Heart right ventricle (tissue), 16 donors: ENCODE data around the gene ESYT2. TPM values are rescaled to one million over a fixed set of nuclear protein-coding genes. Genes with fewer than 3 reads are reported as not detected.

Experiments
- ATAC-seq, 8 donors: fragments of 200-7000 bp; cut with Tn5 transposase; one replicate each; pipeline ENCODE4 v1.9.1; 2020; ENCODE audit warnings: mild to moderate bottlenecking in 8 of 8, moderate library complexity in 8 of 8, moderate number of reproducible peaks in 1 of 8
- DNase-seq, 2 donors: peaks; one replicate each; pipeline ENCODE4 v3.0.0-alpha.2; 2020
- H3K27ac ChIP-seq, 10 donors: fragments of 200-600 bp; sonication (generic) in 2 of 10; one replicate each; pipeline versions ENCODE4 v1.5.0 to v1.8.0; 2020 to 2022; ENCODE audit warnings: mild to moderate bottlenecking in 3 of 10
- H3K27me3 ChIP-seq, 7 donors: fragments of 200-600 bp; one replicate each; pipeline ENCODE4 v1.8.0; 2021 to 2022; ENCODE audit warnings: mild to moderate bottlenecking in 2 of 7
- H3K36me3 ChIP-seq, 9 donors: fragments of 200-600 bp; sonication (generic) in 1 of 9; one replicate each; pipeline versions ENCODE4 v1.5.0 to v1.8.0; 2020 to 2022; ENCODE audit warnings: mild to moderate bottlenecking in 2 of 9
- H3K4me1 ChIP-seq, 9 donors: fragments of 200-600 bp; sonication (generic) in 1 of 9; one replicate each; pipeline versions ENCODE4 v1.5.0 to v1.8.0; 2020 to 2022; ENCODE audit warnings: mild to moderate bottlenecking in 4 of 9
- H3K4me3 ChIP-seq, 10 donors: fragments of 200-600 bp; sonication (generic) in 2 of 10; one replicate each; pipeline versions ENCODE4 v1.5.0 to v1.8.0; 2020 to 2022; ENCODE audit warnings: mild to moderate bottlenecking in 7 of 10, moderate library complexity in 2 of 10
- H3K9me3 ChIP-seq, 11 donors: fragments of 200-600 bp in 10 of 11; sonication (generic) in 2 of 11; one replicate each; pipeline versions ENCODE4 v1.5.0 to v1.8.0; 2013 to 2022; ENCODE audit warnings: mild to moderate bottlenecking in 2 of 11, control low read depth in 1 of 11, moderate library complexity in 1 of 11
- CTCF ChIP-seq, 9 donors: fragments of 200-600 bp; sonication (generic) in 2 of 9; IDR thresholded peaks; one replicate each; pipeline versions ENCODE4 v1.5.0 to v1.8.0; 2021 to 2022; ENCODE audit warnings: antibody characterized with exemption in 9 of 9, mild to moderate bottlenecking in 5 of 9, moderate library complexity in 1 of 9
- WGBS, 2 donors: extraction: QIAGEN DNeasy Blood & Tissue Kit; methylation state at CpG; one replicate each; pipeline ENCODE4 v1.1.7; 2013; ENCODE audit warnings: inconsistent platforms in 1 of 2; 5-methylcytosine and 5-hydroxymethylcytosine counted together
- intact Hi-C, 10 donors: fragments of 100-400 bp; cut with DNase I; formaldehyde crosslinking; loops; one replicate each; pipeline versions ENCODE4 v1.11.1 to v1.14.2; 2022
- polyA plus RNA-seq, 2 donors: library from polyadenylated mRNA; stranded (reverse); fragments of 200-250 nt; gene quantifications; one replicate each; pipeline ENCODE4 v1.2.3, GENCODE V29; 2013
- total RNA-seq, 10 donors: library from RNA; stranded (reverse); fragmentation: NEBNext Ultra II Directional in 3 of 10; extraction: Animal tissue kit (Norgen Biotek cat#: 25700) in 3 of 10; gene quantifications; one replicate each; pipeline versions ENCODE4 v1.2.1 to v1.2.4, GENCODE V29; 2021 to 2023
- donor health status: Arrhythmogenic right ventricular cardiomyopathy.
- donor health status: ischemic (EF 13 %, LVEDD 7.1; RV severe dilation, severe dysfunction).
- donor health status: healthy with polysubstance abuse.
- donor health status: DM: no; HTN: yes; CAD: no.
- donor health status: DM: no; HTN: no; CAD: no.
- donor health status: ischemic (EF 25% LVEDD 6.9; RV normal size, moderate dysfunction).
- donor health status: ischemic (EF 25% LVEDD 5.7; RV mildly dilated, moderate dysfunction).
- donor health status: healthy.
- donor health status: DM: yes; HTN: yes; CAD: no.
- donor health status: Ischemic cardiomyopathy.
- donor health status: ischemic (EF 35%, LVEDD 5.7; RV mildly dilated, moderate dysfunction).
- donor health status: nonischemic (EF 11% LVEDD 7.7; RV severe dilation, severe dysfunction).
- donor health status: DM: yes; HTN: yes; CAD: no.
- donor health status: PGD.
- donor health status: ischemic (EF 29% LVEDD 5.4; RV normal size, mild dysfunction).
- donor health status: nonischemic (EF 23%, LVEDD 6.1; RV moderate dilation, normal function).

The ESYT2 gene
- total and polyA plus RNA-seq, 12 donors, result 18.9 to 79.2 (median 48.7) TPM

- Histone ChIP-seq H3K4me3 (no peak overlapping the region), H3K27ac (no peak overlapping the region), H3K4me1 (peaks cover 5 to 28% (median 23%) of the 10 kb centered on the region in 9 donors), H3K27me3 (no peaks in the 10 kb centered on the region), H3K36me3 (peaks cover 0 to 89% (median 14%) of the 10 kb centered on the region in 9 donors), H3K9me3 (no peaks in the 10 kb centered on the region)
- 94 to 95% methylated on average over 3 of the region's 3 CpGs for WGBS, 2 donors
- no peak for ATAC-seq
- intact Hi-C loops, result loop anchor here in 1 of 10 donors (10.0 kb wide), 1 partner anchor 118 kb away; no protein-coding TSS in a partner anchor
- no peak for DNase-seq
- no peak for TF ChIP-seq CTCF (IDR thresholded peaks at IDR 0.05)
These were observed 52.8 kb downstream of the ESYT2 start for GRCh38 chr7:158776474-158776873.

GRCh38 chr7:158774952-158775351, 54.4 kb downstream of the ESYT2 start:
- Histone ChIP-seq H3K36me3 (peaks cover 0 to 86% (median 8%) of the 10 kb centered on the region in 9 donors), H3K9me3 (no peaks in the 10 kb centered on the region), H3K4me3 (no peak overlapping the region), H3K4me1 (peaks cover 5 to 23% (median 21%) of the 10 kb centered on the region in 9 donors), H3K27me3 (no peaks in the 10 kb centered on the region), H3K27ac (no peak overlapping the region)
- no peak for TF ChIP-seq CTCF (IDR thresholded peaks at IDR 0.05)
- DNase-seq, result no peak
- intact Hi-C loops, result loop anchor here in 1 of 10 donors (10.0 kb wide), 1 partner anchor 120 kb away; no protein-coding TSS in a partner anchor
- 95 to 98% methylated on average over 5 of the region's 5 CpGs for WGBS, 2 donors
- no peak for ATAC-seq

GRCh38 chr7:158772916-158773315, 56.4 kb downstream of the ESYT2 start:
- no peak for TF ChIP-seq CTCF (IDR thresholded peaks at IDR 0.05)
- Histone ChIP-seq H3K36me3 (peaks cover 0 to 95% (median 8%) of the 10 kb centered on the region in 9 donors), H3K27me3 (no peaks in the 10 kb centered on the region), H3K27ac (no peak overlapping the region), H3K9me3 (no peaks in the 10 kb centered on the region), H3K4me3 (no peak overlapping the region), H3K4me1 (peaks cover 0 to 3% (median 2%) of the 10 kb centered on the region in 9 donors)
- ATAC-seq, result no peak
- 87 to 88% methylated on average over 11 of the region's 11 CpGs for WGBS, 2 donors
- intact Hi-C loops, result loop anchor here in 1 of 10 donors (10.0 kb wide), 1 partner anchor 122 kb away; no protein-coding TSS in a partner anchor
- DNase-seq, result no peak

GRCh38 chr7:158771213-158771834, 58.0 kb downstream of the ESYT2 start:
- WGBS, 2 donors, result 91 to 96% methylated on average over 16 of the region's 16 CpGs
- H3K36me3 ChIP-seq, result peaks cover 0 to 97% (median 19%) of the 10 kb centered on the region in 9 donors

More at GRCh38 chr7:158771213-158771834, 58.0 kb downstream of the ESYT2 start:
- Histone ChIP-seq H3K27me3 (no peaks in the 10 kb centered on the region), H3K27ac (no peak overlapping the region), H3K9me3 (no peaks in the 10 kb centered on the region), H3K4me1 (no peaks in the 10 kb centered on the region), H3K4me3 (no peak overlapping the region)
- TF ChIP-seq CTCF (IDR thresholded peaks at IDR 0.05), result no peak
- ATAC-seq (no peak), DNase-seq (no peak)
- intact Hi-C loops, result loop anchor here in 1 of 10 donors (10.0 kb wide), 1 partner anchor 123 kb away; no protein-coding TSS in a partner anchor
